Endothelial cell of umbilical vein (primary cell): ENCODE measurements around the gene RAB27B. TPM values are rescaled to one million over a fixed set of nuclear protein-coding genes. Genes with fewer than 3 reads are reported as not detected.

Experiments
- BruUV-seq: library from RNA; stranded (reverse); fragments of 400-500 nt; replicated peaks from 2 replicates; lab custom pipeline; 2021; lab: Mats Ljungman, UMichigan
- CTCF ChIA-PET: fragments of 300-600, 350-600 bp; sonication (Branson Sonifier 250); formaldehyde crosslinking; loops from one replicate; lab custom pipeline; 2021; ENCODE audit warnings: antibody characterized with exemption, inconsistent platforms; lab: Charles Lee
- POLR2A ChIA-PET: fragments of 300-600, 350-600 bp; sonication (Branson Sonifier 250); formaldehyde crosslinking; loops from one replicate; lab custom pipeline; 2021; ENCODE audit warnings: antibody characterized with exemption, inconsistent platforms; lab: Charles Lee
- DNase-seq: peaks from one replicate; pipeline ENCODE4 v3.0.0-alpha.2; 2011; ENCODE audit warnings: low read depth, low spot score
- FAIRE-seq: peaks from 2 replicates; lab custom pipeline; 2011; peaks lifted over from hg19 to GRCh38; lab: Jason Lieb, UNC
- H2AFZ ChIP-seq: 2 replicates; pipeline ENCODE4 v1.6.0; 2012; ENCODE audit warnings: low read depth, low read length, control low read depth, inconsistent platforms
- H3K27ac ChIP-seq: 2 replicates; pipeline ENCODE4 v1.5.1; 2011; ENCODE audit warnings: low read depth, mild to moderate bottlenecking, control low read depth, low read length, moderate library complexity; ENCODE audit not compliant: insufficient read depth
- H3K27me3 ChIP-seq, 2 experiments: 2 replicates each; pipeline versions ENCODE4 v1.6.0 to v1.6.1; 2011; ENCODE audit warnings: low read length in 2 of 2, mixed read lengths in 1 of 2; ENCODE audit not compliant: control insufficient read depth in 2 of 2, insufficient read depth in 2 of 2
- H3K36me3 ChIP-seq, 2 experiments: 2 replicates in 1 of 2; 3 replicates in 1 of 2; pipeline ENCODE4 v1.5.1; 2011; ENCODE audit warnings: low read length in 2 of 2, mild to moderate bottlenecking in 1 of 2, moderate library complexity in 1 of 2; ENCODE audit not compliant: control insufficient read depth in 2 of 2, insufficient read depth in 2 of 2; ENCODE audit errors: extremely low read depth in 1 of 2
- H3K4me1 ChIP-seq: 3 replicates; pipeline ENCODE4 v1.5.1; 2011; ENCODE audit warnings: mild to moderate bottlenecking, low read length; ENCODE audit not compliant: control insufficient read depth, insufficient read depth; ENCODE audit errors: extremely low read depth
- H3K4me2 ChIP-seq: 2 replicates; pipeline ENCODE4 v1.6.1; 2011; ENCODE audit warnings: low read length, control low read depth, mixed read lengths; ENCODE audit not compliant: insufficient read depth
- H3K4me3 ChIP-seq, 3 experiments: fragments of 200-600 bp in 1 of 3; sonication (generic), shearing (Covaris generic) in 1 of 3; replicated peaks in 1 of 3; 2 replicates each; pipeline ENCODE4 v1.5.1; 2011 to 2016; ENCODE audit warnings: control low read depth in 3 of 3, low read length in 3 of 3, mild to moderate bottlenecking in 2 of 3, inconsistent platforms in 1 of 3, low read depth in 1 of 3, moderate library complexity in 1 of 3; ENCODE audit not compliant: insufficient read depth in 1 of 3
- H3K79me2 ChIP-seq: 2 replicates; pipeline ENCODE4 v1.6.0; 2012; ENCODE audit warnings: low read length, inconsistent platforms; ENCODE audit not compliant: control insufficient read depth, insufficient read depth
- H3K9ac ChIP-seq: replicated peaks from 2 replicates; pipeline ENCODE3; 2011; ENCODE audit warnings: low read length, control low read depth; ENCODE audit not compliant: insufficient read depth; ENCODE audit errors: extremely low read depth
- H3K9me1 ChIP-seq: replicated peaks from 3 replicates; pipeline ENCODE4 v1.6.0; 2011; ENCODE audit warnings: mild to moderate bottlenecking, low read length; ENCODE audit not compliant: control insufficient read depth, insufficient read depth; ENCODE audit errors: extremely low read depth
- H3K9me3 ChIP-seq: replicated peaks from 2 replicates; pipeline ENCODE4 v1.5.1; 2012; ENCODE audit warnings: low read length, inconsistent platforms; ENCODE audit not compliant: control insufficient read depth, insufficient read depth
- H4K20me1 ChIP-seq: replicated peaks from 2 replicates; pipeline ENCODE3; 2011; ENCODE audit warnings: mild to moderate bottlenecking, low read length; ENCODE audit not compliant: control insufficient read depth, insufficient read depth; ENCODE audit errors: extremely low read depth
- CTCF ChIP-seq, 2 donors: IDR thresholded peaks; 1 replicate in 1 of 2; 2 replicates in 1 of 2; pipeline ENCODE4 v1.5.1; 2011; ENCODE audit warnings: low read length in 2 of 2, mild to moderate bottlenecking in 2 of 2, moderate library complexity in 2 of 2, control low read depth in 1 of 2, inconsistent platforms in 1 of 2, low read depth in 1 of 2; ENCODE audit not compliant: insufficient read depth in 1 of 2; ENCODE audit errors: extremely low read depth in 1 of 2
- EZH2 ChIP-seq: IDR thresholded peaks from 2 replicates; pipeline ENCODE4 v1.6.1; 2012; ENCODE audit warnings: borderline replicate concordance, low read depth, mild to moderate bottlenecking, moderate library complexity, low read length, inconsistent platforms; ENCODE audit not compliant: severe bottlenecking
- FOS ChIP-seq: IDR thresholded peaks from 2 replicates; pipeline ENCODE4 v1.6.1; 2011; ENCODE audit warnings: mild to moderate bottlenecking, low read length, moderate library complexity, borderline replicate concordance; ENCODE audit not compliant: insufficient read depth
- GATA2 ChIP-seq: IDR thresholded peaks from 2 replicates; pipeline ENCODE4 v1.7.0; 2011; ENCODE audit warnings: low read depth, mild to moderate bottlenecking, moderate library complexity, mixed read lengths, low read length; ENCODE audit not compliant: insufficient read length, insufficient read depth
- JUN ChIP-seq: IDR thresholded peaks from 2 replicates; pipeline ENCODE4 v1.6.1; 2011; ENCODE audit warnings: borderline replicate concordance, low read depth; ENCODE audit not compliant: insufficient read length, insufficient read depth
- MYC ChIP-seq: IDR thresholded peaks from one replicate; pipeline ENCODE4 v1.6.1; 2011; ENCODE audit warnings: mild to moderate bottlenecking, low read depth, low read length
- POLR2A ChIP-seq: IDR thresholded peaks from 2 replicates; pipeline ENCODE4 v1.6.1; 2012; ENCODE audit warnings: low read depth, mild to moderate bottlenecking, control low read depth, low read length
- POLR2AphosphoS5 ChIP-seq: IDR thresholded peaks from 2 replicates; pipeline ENCODE4 v1.6.1; 2012; ENCODE audit warnings: low read depth, mild to moderate bottlenecking, control low read depth, low read length, moderate library complexity; ENCODE audit not compliant: insufficient read depth
- dilution Hi-C: fragments of 300-500 bp; cut with MboI; formaldehyde crosslinking; loops from one replicate; pipeline ENCODE4 v1.15.0; 2019; ENCODE audit warnings: low sequenced_read_pairs; ENCODE audit not compliant: extremely low pct_ligation_motif_present
- intact Hi-C: fragments of 100-400 bp; cut with micrococcal nuclease; formaldehyde crosslinking; loops from one replicate; pipeline ENCODE4 v1.10.0; 2022
- polyA plus RNA-seq, 4 experiments: library from polyadenylated mRNA; depleted of rRNA in 3 of 4; stranded (reverse) in 3 of 4; unstranded in 1 of 4; fragments of >200 nt; gene quantifications; 2 replicates each; pipeline versions ENCODE4 v1.2.1 to v1.2.3, GENCODE V29; 2011 to 2012; ENCODE audit warnings: missing spikeins in 1 of 4
- total RNA-seq: library from RNA; stranded (reverse); gene quantifications from 2 replicates; pipeline ENCODE4 v1.2.3, GENCODE V29; 2021
- TF ChIP-seq, protein P1 (sequence below): IDR thresholded peaks from 2 replicates; pipeline ENCODE4 v1.6.1; 2011; ENCODE audit not compliant: insufficient read depth, insufficient read length

The RAB27B gene
- total and polyA plus RNA-seq, 2 donors (not counting 3 experiments of a cell fraction or from before 2014, with no cell fraction given), result not detected

GRCh38 chr18:54812885-54813284 lies 15.4 kb upstream of the RAB27B start:
- Histone ChIP-seq H3K9me3 (no peaks in the 10 kb centered on the region), H3K27ac (no peak overlapping the region), H3K79me2 (no peaks in the 10 kb centered on the region), H3K9ac (no peak overlapping the region), H3K9me1 (no peaks in the 10 kb centered on the region), H3K4me1 (no peaks in the 10 kb centered on the region), H3K4me3 (no peak overlapping the region), H4K20me1 (no peaks in the 10 kb centered on the region), H3K27me3 (no peaks in the 10 kb centered on the region), H3K4me2 (no peak overlapping the region), H2AFZ (no peak overlapping the region), H3K36me3 (no peaks in the 10 kb centered on the region)
- FAIRE-seq (no peak), DNase-seq (no peak)
- intact Hi-C loops (no loop called here), dilution Hi-C loops (no loop called here)
- ChIA-PET CTCF (no interaction called here), POLR2A (no interaction called here)
- no TSS peak for BruUV-seq
- TF ChIP-seq, protein P1, sequence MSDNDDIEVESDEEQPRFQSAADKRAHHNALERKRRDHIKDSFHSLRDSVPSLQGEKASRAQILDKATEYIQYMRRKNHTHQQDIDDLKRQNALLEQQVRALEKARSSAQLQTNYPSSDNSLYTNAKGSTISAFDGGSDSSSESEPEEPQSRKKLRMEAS, result no peak
- TF ChIP-seq EZH2, result no peak
- no peak for TF ChIP-seq MYC
- TF ChIP-seq CTCF (IDR thresholded peaks at IDR 0.05; ENCODE audit: extremely low read depth in 1 of 2, insufficient read depth in 1 of 2, low read depth in 1 of 2, low read length in 2 of 2), result no peak
- no peak for TF ChIP-seq JUN
- no peak for TF ChIP-seq POLR2AphosphoS5
- no peak for TF ChIP-seq FOS
- TF ChIP-seq GATA2, result no peak
- TF ChIP-seq POLR2A, result no peak
